Vagina (tissue), 2 donors: ENCODE measurements around the gene SPAM1.

Source experiments
- POLR2AphosphoS5 ChIP-seq, 2 donors: sonication (generic); formaldehyde crosslinking; IDR thresholded peaks; one replicate each; pipeline ENCODE4 v1.9.0; 2017; ENCODE audit warnings: antibody characterized with exemption in 2 of 2, mild to moderate bottlenecking in 2 of 2, low read depth in 1 of 2; ENCODE audit not compliant: insufficient read depth in 1 of 2
- TF ChIP-seq, protein P1 (sequence below), 3 experiments: fragments of 450-650 bp in 2 of 3; fragments of 200-600 bp in 1 of 3; sonication (generic) in 1 of 3; IDR thresholded peaks; one replicate each; pipeline ENCODE4 v1.5.1; 2017 to 2019; ENCODE audit warnings: antibody characterized with exemption in 3 of 3, mild to moderate bottlenecking in 2 of 3, moderate library complexity in 2 of 3

- no peak for TF ChIP-seq POLR2AphosphoS5 (IDR thresholded peaks at IDR 0.05; ENCODE audit: insufficient read depth in 1 of 2, low read depth in 1 of 2)
- TF ChIP-seq, protein P1, sequence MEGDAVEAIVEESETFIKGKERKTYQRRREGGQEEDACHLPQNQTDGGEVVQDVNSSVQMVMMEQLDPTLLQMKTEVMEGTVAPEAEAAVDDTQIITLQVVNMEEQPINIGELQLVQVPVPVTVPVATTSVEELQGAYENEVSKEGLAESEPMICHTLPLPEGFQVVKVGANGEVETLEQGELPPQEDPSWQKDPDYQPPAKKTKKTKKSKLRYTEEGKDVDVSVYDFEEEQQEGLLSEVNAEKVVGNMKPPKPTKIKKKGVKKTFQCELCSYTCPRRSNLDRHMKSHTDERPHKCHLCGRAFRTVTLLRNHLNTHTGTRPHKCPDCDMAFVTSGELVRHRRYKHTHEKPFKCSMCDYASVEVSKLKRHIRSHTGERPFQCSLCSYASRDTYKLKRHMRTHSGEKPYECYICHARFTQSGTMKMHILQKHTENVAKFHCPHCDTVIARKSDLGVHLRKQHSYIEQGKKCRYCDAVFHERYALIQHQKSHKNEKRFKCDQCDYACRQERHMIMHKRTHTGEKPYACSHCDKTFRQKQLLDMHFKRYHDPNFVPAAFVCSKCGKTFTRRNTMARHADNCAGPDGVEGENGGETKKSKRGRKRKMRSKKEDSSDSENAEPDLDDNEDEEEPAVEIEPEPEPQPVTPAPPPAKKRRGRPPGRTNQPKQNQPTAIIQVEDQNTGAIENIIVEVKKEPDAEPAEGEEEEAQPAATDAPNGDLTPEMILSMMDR (IDR thresholded peaks at IDR 0.05): no peak
These were observed 16.5 kb downstream of the SPAM1 start for GRCh38 chr7:123941391-123942180.
